Mononuclear cell (primary cell): ENCODE data around the gene MATR3. TPM values are rescaled to one million over a fixed set of nuclear protein-coding genes. Genes with fewer than 3 reads are reported as not detected.
"Not testable (repeated sequence)": the region's sequence is repeated elsewhere in the genome, so short reads cannot be mapped to it uniquely, and the experiment has no call there.

ENCODE experiments used
- H3K27me3 ChIP-seq: 2 replicates; pipeline ENCODE4 v1.6.0; 2011; ENCODE audit warnings: low read length, control low read depth; ENCODE audit not compliant: insufficient read depth
- H3K4me1 ChIP-seq: 2 replicates; pipeline ENCODE4 v1.5.1; 2011; ENCODE audit warnings: mild to moderate bottlenecking, low read length, control low read depth; ENCODE audit not compliant: insufficient read depth
- H3K4me3 ChIP-seq: 2 replicates; pipeline ENCODE4 v1.5.1; 2011; ENCODE audit warnings: mild to moderate bottlenecking, low read length, moderate library complexity
- H3K9me3 ChIP-seq: 2 replicates; pipeline ENCODE4 v1.5.1; 2011; ENCODE audit warnings: low read depth, mild to moderate bottlenecking, control low read depth, low read length
- total RNA-seq: library from RNA; depleted of rRNA; stranded (reverse); fragments of >200 nt; gene quantifications from one replicate; pipeline ENCODE4 v1.2.3, GENCODE V29; 2012

Gene MATR3
- total RNA-seq, 1 donor = 691 TPM

DNA sequence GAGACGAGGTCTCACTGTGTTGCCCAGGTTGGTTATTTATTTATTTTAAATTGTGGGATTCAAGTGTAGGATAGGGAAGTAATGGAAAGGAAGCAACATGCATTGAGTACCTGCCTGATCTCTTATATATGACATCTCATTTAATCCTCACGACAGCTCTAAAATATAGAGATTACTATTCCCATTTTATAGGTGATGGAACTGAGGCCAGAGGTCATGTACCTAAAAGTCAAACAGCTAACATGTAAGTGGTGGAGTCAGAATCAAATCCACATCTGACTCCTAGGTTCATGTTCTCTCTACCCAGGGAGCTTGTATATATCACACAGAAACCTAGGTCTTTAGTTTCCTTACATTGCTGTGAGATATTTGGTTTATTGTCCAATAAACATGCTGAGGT lies 26.1 kb upstream of the MATR3 start:
- H3K4me3 ChIP-seq = no peak overlapping the region
- H3K27me3 ChIP-seq = no peaks in the 10 kb centered on the region
- H3K4me1 ChIP-seq = peaks cover 16% of the 10 kb centered on the region
- H3K9me3 ChIP-seq = no peaks in the 10 kb centered on the region

DNA sequence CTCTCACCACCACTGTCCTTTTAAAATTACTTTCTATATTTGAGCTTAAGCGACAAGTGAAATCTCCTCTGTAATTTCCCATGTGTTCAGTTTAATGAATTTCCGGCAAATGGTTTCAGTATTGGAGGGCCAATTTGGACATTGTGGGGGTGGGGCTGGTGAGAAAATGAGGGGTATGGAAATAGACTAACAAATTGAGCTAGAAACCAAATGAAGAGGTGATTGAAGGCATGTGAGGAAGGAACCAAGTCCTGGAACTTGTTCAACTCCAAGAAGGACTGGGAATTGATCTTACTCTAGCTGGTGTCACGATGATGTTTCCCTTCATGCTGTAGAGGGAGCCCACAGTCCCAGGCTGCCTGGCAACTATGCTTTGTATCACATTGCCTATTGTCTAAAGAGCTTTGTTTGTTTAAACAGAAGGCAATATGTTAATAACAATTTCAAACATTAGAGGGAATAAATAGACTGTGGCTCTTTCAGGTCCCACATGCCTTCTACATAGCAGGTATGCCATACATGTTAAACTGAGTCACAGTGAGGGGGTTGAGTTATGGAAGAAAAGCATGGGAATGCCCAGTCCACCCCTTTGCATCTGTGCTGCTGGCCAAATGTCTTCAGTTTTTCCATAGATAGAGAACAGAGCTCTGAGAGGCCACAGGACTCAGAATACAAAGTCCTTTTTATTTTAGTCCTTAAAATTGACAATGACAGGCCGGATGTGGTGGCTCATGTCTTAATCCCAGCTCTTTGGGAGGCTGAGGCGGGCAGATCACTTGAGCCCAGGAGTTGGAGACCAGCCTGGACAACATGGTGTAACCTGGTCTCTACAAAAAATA lies 25.0 kb upstream of the MATR3 start:
- peaks cover 23% of the 10 kb centered on the region for H3K4me1 ChIP-seq

DNA sequence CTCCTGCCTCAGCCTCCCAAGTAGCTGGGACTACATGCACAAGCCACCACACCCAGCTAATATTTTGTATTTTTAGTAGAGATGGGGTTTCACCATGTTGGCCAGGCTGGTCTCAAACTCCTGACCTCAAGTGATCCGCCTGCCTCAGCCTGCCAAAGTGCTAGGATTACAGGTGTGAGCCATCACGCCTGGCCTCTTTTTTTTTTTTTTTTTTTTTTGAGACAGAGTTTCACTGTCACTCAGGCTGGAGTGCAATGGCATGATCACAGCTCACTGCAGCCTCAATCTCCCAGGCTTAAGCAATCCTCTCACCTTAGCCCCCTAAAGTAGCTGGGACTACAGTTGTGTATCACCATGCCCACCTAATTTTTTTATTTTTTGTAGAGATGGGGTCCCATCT lies 22.8 kb upstream of the MATR3 start:
- not testable (repeated sequence) for H3K4me3 ChIP-seq, H3K27me3 ChIP-seq, H3K9me3 ChIP-seq
- peaks cover 43% of the 10 kb centered on the region for H3K4me1 ChIP-seq

More for the DNA sequence above, 25.0 kb upstream of the MATR3 start:
- H3K4me3 ChIP-seq = no peak overlapping the region
- H3K27me3 ChIP-seq = no peaks in the 10 kb centered on the region
- H3K9me3 ChIP-seq = no peaks in the 10 kb centered on the region

DNA sequence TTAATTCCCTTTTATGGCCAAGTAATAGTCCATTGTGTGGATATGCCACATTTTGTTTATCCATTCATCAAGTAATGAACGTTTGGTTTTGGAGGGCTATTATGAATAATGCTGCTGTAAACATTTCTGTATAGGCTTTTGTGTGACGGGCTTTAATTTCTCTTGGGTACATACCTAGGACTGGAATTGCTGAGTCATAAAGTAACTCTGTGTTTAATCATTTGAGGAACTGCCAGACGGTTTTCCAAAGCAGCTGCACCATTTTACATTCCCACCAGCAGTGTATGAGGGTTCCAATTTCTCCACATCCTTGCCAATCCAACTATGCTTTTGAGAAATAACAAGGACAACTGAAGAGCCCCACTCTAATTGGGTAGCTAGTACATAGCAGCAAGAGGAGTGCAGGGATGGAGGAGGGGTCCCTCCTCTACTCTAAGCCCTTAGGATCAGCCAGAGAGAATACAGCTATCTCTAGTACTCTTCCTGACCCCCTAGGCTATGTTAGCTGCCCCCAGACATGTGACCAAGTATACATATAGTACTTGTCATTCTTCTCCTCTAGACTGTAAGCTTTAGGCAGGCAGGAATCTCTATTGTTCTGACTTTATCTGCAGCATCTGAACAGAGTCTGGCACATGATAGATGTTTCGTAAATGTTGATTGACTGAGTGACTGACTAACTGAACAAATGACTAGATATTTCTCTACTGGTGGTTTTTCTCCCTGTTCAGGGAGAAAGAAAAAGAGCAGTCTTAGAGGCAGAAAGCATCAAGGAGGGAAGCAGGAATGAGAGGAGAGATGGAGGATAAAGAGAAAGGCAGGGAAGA lies 22.1 kb upstream of the MATR3 start:
- Histone ChIP-seq H3K9me3 (no peaks in the 10 kb centered on the region), H3K27me3 (no peaks in the 10 kb centered on the region), H3K4me1 (peaks cover 47% of the 10 kb centered on the region), H3K4me3 (no peak overlapping the region)

DNA sequence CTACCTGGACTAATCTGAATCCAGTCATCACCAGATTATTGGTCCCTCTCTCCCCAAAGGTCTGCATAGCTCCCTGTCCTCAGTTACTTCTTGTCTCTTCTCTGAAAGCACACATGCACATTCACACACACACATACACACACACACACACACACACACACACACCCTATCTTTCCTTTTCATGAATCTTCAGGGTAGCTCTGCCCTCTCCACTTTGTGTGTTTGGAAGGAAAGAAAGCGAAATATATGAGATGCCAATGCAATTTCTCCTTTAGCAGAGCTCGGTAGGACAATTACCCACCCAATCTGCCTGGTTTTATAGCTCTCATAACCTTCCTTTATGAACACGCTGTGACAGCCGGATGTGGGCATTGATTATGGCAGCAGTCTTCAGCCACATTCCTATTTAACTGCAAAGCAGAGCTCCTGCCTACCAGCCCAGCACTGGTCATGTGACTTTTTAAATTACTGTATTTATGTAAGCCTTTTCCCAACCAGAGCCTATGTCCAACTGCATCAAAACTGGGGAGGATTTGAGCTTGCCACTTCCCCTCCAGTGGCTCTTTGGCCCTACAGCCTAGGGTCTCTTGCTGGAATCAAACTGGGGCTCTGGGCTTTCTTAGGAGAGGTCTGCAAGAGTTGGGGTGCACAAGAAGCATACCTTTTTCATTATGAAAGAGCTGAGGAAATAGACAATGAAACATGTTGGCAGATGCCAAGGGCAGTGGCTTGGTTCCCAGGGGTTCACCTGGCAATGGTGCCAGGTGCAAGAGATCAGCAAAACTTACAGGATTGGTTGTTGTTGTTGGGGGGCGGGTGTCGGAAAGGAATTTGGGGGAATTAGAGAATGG lies 20.8 kb upstream of the MATR3 start:
- H3K9me3 ChIP-seq = no peaks in the 10 kb centered on the region
- no peaks in the 10 kb centered on the region for H3K27me3 ChIP-seq
- peaks cover 50% of the 10 kb centered on the region for H3K4me1 ChIP-seq
- H3K4me3 ChIP-seq = no peak overlapping the region

DNA sequence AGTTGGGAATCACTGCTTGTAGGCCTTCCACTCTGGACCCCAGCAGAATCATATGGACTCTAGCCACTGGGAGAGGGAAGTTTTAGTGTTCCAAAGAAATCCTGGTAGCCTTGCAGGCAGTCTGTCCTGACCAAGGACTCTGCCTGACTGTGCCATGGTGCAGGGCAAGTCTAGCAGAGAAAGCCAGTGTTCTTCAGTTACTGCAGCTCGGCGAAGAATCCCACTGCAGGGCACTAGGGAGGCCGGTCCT lies 20.3 kb upstream of the MATR3 start:
- Histone ChIP-seq H3K27me3 (no peaks in the 10 kb centered on the region), H3K4me1 (peaks cover 50% of the 10 kb centered on the region), H3K9me3 (no peaks in the 10 kb centered on the region), H3K4me3 (peak overlapping the region; percentile 55)

DNA sequence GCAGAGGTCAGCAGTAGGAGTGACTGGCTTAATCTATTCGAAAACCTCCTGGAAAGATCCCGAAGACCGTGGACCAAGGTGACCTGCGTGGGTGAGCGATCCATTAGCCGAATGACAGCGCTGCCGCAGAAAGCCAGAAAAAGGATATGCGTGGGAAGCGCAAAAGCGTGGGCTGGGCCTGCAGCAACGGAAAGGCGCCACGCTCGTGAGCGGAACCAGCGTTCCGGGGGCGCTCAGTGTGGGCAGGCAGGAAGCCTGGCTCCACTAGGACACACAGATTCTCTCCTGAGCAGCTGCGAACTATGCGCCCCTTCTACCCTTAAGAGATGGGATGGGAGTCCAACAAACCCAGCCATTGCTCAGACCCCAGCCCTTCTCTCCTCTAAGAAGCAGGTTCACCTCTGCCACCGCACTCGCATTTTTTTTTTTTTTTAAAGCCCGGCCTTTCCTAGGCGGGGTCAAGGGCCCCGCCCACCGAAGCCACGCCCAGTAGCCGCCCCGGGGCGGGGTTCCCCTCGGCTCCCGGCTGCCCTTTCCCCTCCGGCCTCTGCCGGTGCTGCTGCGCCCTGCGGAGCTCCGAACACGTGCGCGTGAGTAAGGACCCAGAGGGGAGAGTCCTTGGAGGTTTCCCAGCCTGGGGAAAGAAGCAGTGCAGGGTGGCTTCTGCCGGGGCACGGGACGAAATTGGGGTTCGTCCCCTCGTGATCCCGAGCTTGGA lies 19.8 kb upstream of the MATR3 start:
- Histone ChIP-seq H3K9me3 (no peaks in the 10 kb centered on the region), H3K4me3 (peak overlapping the region; percentile 55), H3K4me1 (peaks cover 50% of the 10 kb centered on the region), H3K27me3 (no peaks in the 10 kb centered on the region)

DNA sequence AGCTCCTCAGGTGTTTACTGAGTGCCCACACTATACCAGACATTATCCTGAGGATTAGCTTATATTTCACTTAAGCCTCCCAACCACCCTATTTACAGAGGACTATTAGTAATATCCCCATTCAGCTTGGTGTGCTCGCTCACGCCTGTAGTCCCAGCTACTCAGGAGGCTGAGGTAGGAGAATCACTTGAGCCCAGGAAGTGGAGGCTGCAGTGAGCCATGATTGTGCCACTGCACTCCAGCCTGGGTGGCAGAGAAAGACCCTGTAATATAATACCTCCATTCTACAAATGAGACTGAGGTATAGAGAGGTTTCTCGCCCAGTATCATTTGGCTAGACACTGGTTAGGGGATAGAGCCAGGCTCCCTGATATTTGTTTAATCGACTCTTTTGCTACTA lies 18.0 kb upstream of the MATR3 start:
- no peaks in the 10 kb centered on the region for H3K9me3 ChIP-seq
- H3K4me1 ChIP-seq = peaks cover 50% of the 10 kb centered on the region
- H3K4me3 ChIP-seq = no peak overlapping the region
- H3K27me3 ChIP-seq = no peaks in the 10 kb centered on the region

DNA sequence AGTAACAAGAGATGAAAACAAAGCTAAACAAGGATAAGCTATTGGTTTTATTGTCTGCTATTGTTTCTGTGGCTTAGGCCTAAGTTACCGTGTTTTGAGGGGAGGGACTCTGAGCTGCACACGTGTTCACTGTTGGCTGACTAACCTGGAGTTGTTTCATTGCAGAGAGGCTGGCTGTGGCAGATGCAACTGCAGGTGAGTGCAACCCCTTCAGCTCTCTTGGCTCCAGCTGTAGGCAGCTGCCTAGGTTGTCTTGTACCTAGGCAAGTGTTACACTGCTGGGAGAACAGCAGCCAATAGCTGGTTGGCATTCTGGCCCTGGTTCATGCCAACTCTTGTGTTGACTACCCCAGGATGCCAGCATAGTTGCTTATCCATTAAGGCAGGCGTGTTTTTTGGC lies 17.6 kb upstream of the MATR3 start:
- no peak overlapping the region for H3K4me3 ChIP-seq
- H3K27me3 ChIP-seq = no peaks in the 10 kb centered on the region
- no peaks in the 10 kb centered on the region for H3K9me3 ChIP-seq
- H3K4me1 ChIP-seq = peaks cover 50% of the 10 kb centered on the region

DNA sequence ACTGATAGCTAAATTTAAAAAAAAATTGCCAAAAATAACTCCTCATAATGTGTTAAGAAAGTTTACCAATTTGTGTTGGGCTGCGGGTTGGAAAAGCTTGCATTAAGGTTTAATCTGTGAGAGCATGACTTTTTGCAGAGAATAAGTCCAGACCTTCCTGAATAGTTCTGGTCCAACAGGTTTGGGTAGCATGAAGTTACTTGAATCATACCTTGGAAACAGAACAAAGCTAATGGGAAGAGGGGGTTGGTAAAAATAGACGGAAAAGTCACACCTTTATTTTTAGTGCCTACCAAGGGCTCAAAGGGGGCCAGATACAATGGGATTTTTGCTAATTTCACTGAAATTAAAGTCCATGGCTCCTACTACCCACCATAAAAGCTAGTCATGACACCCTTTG lies 17.1 kb upstream of the MATR3 start:
- H3K27me3 ChIP-seq = no peaks in the 10 kb centered on the region
- H3K9me3 ChIP-seq = no peaks in the 10 kb centered on the region
- peaks cover 46% of the 10 kb centered on the region for H3K4me1 ChIP-seq
- no peak overlapping the region for H3K4me3 ChIP-seq

DNA sequence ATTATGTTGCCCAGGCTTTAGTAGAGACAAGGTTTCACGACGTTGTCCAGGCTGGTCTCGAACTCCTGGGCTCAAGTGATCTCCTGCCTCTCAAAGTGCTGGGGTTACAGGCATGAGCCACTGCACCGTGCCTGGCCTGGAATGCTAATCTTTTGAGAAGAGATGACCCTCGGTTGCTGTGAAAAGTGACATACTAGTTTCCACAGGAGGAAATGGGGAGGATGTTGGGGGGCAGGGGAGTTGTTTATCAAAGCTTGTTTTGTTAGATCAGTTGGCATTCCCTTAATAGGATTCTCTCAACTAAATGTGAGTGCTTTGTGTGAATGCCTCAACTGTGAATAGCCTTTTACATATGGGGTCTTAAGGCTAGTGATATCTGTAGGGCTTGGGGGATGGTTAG lies 16.4 kb upstream of the MATR3 start:
- H3K27me3 ChIP-seq = no peaks in the 10 kb centered on the region
- H3K4me1 ChIP-seq = peaks cover 41% of the 10 kb centered on the region

DNA sequence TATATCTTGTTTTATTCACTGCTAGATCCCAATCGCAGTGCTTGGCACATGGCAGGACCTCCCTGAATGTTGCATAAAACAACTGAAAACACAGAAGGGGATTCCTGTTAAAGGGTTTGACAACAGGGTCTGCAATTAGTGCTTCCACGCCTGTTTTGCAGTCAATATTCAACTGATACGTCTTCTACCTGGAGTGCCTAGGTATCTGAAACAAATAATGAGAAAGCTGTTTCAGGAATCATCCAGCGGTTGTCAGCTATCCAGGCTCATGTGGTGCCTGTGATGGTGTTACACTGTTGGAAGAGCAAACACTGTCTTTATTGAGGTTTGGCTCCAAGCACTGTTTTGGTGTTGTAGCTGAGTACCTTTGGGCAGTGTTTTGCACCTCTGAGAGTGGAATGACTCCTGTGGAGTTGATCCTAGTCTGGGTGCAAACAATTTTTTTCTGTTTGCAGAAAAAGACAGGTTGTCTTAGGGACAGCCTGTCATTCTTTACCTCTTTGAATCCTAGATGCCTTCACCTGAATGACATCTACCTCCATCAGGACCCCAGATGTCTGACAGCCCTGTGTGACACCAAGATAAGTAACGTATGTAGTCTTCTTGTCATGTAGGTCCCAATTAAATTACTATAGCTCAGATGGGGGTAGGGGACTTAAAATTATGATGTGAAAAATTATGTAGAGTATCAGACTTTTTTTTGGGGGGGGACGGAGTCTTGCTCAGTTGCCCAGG lies 14.8 kb upstream of the MATR3 start:
- Histone ChIP-seq H3K27me3 (no peaks in the 10 kb centered on the region), H3K9me3 (no peaks in the 10 kb centered on the region), H3K4me3 (no peak overlapping the region), H3K4me1 (peaks cover 26% of the 10 kb centered on the region)

More for the DNA sequence above, 16.4 kb upstream of the MATR3 start:
- Histone ChIP-seq H3K9me3 (no peaks in the 10 kb centered on the region), H3K4me3 (no peak overlapping the region)

DNA sequence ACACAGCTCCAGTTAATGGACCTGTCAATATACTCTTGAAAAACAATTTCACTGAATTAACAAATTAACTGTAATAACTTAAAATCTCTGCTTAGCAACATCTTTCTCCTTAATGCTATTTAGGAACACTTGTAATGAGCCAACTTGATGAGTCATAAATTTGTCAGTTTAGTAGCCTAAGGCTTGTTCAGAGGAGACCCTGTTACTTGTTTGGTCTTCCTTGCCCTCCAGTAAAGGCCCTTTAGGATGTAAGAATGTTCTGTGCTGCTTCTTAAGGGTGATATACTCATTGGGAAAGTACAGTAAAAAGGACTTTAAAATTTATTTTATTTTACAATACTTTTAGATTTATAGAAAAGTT lies 11.4 kb upstream of the MATR3 start:
- no peak overlapping the region for H3K4me3 ChIP-seq

More for the DNA sequence above, 11.4 kb upstream of the MATR3 start:
- H3K9me3 ChIP-seq = no peaks in the 10 kb centered on the region
- no peaks in the 10 kb centered on the region for H3K27me3 ChIP-seq
- peaks cover 1% of the 10 kb centered on the region for H3K4me1 ChIP-seq
